Activated gamma-delta T cell treated with anti-CD3 and anti-CD28 coated beads, Interleukin-2, amount 50 U/mL, for 16 hours (primary cell): ENCODE measurements around the gene PRKAA1.
A peak's percentile ranks its signal among the peaks of the same experiment; 100 is the strongest.

Experiments used
- DNase-seq: peaks from one replicate; pipeline ENCODE4 v3.0.0-alpha.2; 2020; ENCODE audit warnings: low read depth

The PRKAA1 gene

DNA sequence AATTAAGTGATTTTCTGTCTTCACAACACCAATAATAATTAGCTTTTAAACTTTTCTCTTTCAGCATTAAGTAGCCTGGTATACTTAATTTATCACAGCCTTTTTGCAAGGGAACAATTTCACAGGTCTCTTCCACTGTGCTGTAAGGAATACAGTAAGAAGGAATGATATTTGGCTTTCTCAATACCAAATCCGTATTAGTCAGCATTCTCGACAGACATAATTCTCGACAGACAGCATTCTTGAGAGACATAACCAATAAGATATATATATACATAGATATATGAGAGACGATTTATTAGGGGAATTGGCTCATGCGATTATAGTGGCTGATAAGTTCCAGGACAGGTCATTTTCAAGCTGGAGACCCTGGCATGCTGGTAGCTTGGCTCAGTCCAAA is 18.0 kb downstream of the PRKAA1 start:
- no peak for DNase-seq

DNA sequence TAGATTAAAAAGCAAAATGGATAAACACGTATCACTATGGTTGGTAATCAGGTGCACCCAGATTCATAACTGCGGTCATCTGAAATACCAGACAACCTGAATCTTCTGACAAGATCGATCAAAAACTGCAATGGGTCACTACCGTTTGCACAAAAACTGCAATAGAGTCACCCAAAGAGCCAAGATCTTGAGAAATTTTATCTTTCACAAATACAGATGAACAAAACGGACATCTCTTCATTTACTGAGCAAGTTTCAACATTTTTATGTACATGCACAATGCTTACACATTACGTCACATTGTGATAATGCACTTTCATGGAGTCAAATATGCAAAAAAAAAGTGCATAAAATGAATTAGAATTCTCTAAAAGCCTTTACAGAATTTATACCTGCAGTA is 18.6 kb downstream of the PRKAA1 start:
- DNase-seq, result no peak

DNA sequence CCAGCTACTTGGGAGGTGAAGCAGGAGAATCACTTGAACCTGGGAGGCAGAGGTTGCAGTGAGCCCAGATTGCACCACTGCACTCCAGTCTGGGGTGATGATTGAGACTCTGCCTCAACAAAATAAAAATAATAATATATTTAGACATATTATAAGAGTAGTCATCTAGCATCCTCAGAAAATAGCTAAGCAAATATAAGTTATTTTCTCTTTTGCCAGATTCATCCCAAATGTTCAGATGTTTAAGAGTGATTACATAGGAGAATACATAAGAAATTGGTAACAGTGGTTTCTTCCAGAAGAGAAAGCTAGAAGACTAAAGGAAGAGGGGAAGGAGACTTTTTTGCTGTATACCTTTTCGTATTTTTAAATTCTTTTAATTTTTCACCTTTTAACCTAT is 20.0 kb downstream of the PRKAA1 start:
- no peak for DNase-seq

DNA sequence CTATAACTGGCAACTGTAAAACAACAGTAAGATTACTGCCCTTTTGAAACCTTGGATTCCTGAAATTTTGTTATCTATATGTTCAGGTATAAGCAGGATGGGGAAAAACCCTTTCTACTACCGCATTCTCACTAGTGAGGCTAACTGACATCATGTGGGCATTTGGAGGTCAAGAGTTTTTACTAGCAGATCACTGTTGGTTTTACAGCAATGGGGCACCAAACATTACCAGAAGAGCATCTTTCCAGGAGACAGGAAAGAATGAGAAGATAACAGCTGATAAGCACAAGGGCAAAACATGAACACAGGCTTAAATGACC is 21.6 kb downstream of the PRKAA1 start:
- DNase-seq, result no peak

DNA sequence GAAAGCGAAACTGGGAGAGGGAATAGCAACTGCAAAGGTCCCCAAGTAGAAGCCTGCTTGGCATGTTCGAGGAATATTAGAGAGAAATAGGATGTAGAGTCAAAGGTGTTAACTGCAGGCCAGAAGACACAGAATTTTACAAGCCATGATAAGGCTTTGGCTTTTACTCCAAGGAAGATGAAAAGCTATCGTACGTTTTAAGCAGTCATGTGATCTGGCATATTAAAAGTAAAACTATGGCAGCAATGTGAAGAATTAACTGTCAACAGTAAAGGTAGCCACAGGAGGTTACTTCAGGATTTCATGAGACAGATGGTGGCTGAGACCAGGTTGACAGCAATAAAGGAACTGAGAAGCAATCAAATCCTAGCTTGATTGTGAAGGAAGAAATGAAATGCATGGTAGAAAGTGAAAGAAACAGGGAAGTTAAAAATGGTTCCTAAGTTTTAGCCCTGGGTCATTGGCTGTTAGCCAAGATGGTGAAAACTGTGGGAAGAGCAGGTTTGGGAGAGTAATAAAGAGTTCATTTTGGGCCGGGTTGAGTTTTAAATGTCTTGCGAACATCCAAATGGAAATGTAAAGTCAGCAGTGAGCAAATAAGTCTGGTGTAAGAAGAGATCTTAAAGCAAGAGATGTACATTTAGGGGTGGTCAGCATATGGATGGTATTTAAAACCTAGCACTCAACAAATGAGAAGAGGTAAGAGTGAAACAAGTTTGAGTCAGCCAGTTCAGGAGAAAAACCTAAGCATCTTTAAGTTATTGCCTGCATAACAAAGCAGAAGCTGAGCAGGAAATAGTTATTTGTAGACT is 22.1 kb downstream of the PRKAA1 start:
- no peak for DNase-seq

DNA sequence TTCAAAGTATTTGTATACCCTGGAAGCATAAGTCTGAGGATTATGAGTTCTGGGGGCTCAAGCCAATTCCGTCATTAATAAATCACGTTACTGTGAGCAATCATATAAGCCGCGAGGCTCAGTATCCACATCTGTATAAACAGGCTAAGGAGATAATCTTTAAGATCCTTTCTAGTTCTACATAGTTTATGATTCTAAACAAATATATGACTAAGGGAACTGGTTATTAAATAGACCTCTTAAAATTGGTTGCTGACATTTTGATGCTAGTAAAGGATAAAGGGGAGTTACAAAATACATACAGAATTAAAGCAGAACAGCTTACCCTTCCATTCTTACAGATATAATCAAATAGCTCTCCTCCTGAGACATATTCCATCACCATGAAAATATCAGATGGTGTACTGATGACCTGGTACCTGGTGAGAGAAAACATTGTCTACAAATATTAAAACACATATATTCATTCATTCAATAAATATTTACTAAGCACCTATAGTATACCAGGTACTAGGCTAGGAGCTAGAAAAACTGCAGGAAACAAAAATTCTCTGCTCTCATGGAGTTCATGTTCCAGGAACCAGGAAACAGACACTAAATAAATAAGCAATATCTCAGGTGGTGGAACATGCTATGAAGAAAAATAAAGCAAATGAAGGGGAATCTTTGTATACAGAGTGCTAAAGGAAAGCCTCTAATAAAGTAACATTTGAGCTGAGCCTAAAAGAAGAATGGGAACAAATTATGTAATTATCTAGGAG is 22.9 kb downstream of the PRKAA1 start:
- DNase-seq, result no peak

DNA sequence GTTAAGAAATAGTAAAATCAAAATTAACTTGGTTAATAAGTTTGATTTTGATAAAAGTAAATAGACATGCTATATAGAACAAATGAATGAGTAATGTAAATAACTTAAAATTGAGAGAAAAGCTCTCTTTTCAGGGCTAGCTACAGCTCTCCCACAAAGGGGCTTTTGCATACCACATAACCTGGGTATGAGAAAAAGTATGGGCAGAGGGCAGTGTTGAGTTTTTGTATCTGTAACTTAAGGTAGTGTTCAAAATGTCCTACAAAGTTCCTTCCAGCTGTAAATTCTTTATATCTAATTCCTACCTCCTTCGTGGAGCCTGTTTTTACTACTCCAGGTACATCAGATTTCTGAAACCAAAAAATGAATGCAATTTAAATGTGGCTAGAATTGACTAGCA is 23.6 kb downstream of the PRKAA1 start:
- DNase-seq, result no peak

DNA sequence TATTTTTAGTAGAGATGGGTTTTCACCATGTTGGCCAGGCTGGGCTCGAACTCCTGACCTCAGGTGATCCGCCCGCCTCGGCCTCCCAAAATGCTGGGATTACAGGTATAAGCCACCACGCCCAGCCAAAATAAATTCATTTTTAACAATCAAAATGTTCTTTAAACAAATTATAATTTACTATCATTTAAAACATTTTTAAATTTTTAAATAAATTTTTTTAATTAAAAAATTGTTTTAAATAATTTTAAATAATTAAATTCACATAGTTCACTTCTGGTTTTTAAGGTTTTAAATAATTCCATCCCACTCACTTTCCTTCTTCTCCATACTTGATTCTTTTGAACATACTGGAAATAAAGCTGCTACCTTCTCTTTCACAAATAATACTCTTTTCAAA is 27.4 kb downstream of the PRKAA1 start:
- no peak for DNase-seq

DNA sequence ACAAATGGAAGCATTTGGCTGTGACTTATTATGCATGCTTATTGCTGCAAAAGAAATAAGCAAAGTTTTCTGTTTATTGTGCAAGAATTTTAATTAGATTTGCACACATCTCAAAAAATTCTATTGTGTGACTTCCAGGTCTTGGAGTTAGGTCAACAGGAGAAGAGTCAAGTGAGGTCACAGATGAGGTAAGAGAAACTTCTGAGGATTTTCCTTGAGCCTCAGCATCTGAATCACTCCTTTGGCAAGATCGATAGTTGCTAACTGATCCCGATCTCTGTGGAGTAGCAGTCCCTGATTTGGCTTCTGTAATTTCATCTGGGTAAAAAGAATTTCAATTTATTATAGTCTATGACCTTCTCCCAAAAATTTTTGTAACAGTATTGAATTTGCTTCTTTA is 35.5 kb downstream of the PRKAA1 start:
- DNase-seq, result no peak

DNA sequence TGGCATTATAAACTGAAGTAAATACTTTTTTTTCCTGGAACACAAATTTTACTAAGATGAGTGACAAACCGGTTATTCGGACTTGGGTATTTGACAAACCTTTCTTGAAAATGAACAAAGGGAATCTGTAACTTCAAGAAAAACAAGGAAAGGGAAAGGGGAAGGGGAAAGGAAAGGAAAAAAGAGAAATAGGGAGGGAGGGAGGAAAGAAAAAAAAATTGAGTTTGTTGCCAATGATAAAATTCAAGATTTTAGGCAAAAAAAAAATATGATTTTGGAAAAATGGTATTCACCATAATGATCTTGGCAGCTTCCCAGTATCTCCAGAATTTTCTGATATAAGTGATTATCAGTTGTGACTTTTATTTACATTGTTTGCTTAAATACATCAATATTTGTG is 40.8 kb downstream of the PRKAA1 start:
- no peak for DNase-seq

DNA sequence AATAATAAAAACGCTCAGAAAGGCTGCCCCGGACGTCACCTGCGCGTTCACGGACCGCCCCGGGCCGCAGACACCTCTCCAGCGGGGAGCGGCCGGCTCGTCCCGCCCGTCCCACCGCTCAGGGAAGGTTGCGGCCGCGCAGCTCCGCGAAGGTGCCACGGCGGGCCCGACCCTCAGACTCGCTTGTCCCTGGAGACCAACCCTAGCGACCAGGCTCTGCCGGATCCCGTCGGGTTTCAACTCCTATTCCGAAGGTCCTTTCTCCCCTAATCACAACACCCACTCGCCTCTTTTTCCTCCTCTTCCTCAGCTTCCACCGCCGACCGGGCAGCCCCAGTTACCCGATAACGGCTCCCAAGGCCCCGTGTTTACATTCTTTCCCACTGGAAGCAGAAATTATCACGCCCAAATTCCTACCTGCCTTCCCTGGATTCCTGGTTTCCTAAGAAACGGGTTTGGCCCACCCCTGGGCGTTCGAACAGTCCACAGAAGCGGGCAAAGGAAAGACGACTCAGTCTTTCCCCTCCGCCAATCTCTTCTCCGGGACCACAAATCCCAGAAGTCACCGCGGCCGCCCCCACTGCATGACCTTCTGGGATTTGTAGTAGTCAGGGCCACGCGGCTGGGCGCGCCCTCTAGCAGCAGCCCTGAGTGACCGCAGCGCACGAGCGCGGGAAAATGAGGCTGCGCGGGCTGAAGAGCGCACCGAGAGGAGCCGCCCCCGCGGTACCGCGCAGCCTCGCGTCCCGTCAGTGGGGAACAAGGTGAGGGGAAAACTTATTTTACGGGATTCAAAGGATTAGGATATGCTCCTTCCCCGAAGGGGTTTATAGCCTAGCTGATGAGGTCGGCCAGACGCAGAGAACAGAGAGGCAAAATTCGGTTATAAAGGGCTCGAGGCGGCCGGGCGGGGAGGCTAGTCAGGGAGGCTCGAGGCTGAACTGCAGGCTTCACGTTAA is 42.5 kb downstream of the PRKAA1 start, which contains the start of gene TTC33:
Gene TTC33 (minus strand): TSS at position 555 of the 959 bp plus-strand sequence. CDS start 8,943 bp downstream, outside the sequence.
- peak; percentile 94 for DNase-seq

DNA sequence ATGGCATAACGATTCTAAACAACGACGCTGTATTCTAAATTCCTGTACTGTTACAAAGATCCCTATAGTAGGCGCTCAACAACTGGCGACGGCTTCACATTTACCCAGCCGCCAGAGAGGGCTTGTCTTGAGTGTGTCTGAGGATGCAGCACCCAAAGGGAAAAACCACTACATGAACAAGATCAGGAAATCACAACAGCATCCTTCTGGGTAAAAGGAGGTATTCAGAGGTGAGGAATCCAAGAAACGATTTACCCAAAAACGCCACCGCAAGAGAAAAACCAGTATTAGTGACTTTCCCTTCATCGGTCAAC is 43.1 kb downstream of the PRKAA1 start:
- DNase-seq, result peak; percentile 38

DNA sequence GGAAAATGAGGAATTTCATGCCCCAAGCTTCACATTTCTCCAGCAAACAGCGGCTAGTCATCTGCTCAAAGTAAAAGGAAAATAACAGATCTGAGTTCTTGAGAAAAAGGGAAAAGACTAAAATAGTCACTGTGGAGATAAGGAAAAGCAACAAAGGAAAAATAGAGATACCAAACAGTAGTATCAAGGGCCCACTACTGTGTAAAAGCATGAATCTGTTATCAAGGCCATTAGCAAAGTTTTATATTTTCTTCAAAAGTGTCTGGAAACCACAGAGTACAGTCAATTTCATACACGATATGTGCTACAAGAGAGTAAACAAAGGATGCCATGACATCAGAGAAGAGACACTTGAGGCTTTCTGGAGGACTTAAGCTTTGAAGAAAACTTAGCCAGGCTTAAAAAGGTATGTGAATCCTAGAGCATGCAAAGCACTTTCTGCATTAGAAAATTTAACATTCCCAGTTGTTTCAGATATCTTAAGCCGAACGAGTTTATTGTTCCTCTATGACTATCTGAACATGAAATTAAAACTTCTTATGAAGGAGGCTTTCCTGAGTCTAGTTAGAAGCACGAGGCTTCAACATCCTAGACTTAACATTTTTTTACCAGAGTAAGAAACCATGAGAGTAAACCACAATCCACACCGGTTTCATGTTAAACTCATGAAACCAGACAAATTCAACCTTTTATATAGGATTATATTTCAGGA is 43.6 kb downstream of the PRKAA1 start:
- DNase-seq, result no peak

DNA sequence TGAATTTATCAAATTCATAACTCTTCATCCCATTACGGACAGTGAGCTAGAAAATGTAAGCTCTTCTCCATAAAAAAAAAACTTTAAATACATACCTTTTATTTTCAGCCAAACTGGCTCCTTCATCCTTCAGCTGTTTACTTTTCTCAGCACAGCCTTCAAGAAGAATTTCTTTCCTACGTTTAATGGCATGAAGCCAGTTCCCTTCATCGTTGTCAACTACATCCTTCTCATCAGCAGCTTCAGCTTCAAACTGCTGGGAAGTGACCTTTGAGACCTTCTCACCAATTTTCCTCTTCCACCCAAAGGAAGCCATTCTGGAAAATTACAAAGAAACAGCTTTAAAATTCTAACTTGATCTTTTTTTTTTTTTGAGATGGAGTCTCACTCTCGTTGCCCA is 51.5 kb downstream of the PRKAA1 start:
- no peak for DNase-seq

DNA sequence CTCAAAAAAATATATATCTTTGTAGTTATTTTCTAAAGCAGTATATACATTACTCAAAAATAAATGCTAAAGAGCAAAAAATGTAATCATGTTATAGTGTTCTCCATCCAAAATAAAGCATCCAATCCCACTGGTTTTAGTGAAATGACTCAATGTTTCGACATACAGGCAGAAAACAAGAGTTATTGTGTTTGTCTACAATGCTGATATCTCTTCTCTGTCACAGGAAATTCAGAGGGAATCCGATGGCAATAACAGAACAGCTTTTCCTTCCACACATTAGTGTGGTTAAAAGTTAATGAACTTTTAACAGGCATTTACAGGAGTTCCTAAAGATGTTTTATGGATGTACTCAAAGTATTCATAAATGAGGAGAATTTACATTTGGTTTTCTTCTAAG is 54.4 kb downstream of the PRKAA1 start:
- DNase-seq, result no peak

DNA sequence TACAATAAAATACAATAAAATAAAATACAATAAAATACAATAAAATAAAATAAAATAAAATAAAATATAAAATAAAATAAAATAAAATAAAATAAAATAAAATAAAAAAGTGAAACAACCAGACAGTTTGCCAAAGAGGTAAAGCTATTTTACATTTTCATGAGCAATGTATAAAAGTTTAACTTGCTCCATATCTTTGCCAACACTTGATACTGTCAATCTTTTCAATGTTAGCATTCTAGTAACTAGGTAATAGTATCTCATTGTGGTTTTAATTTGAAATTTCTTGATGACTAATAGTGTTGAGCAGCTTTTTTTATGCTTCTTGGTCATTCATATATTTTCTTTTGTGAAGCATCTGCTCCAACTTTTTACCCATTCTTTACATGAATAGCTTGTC is 59.7 kb downstream of the PRKAA1 start:
- no peak for DNase-seq

DNA sequence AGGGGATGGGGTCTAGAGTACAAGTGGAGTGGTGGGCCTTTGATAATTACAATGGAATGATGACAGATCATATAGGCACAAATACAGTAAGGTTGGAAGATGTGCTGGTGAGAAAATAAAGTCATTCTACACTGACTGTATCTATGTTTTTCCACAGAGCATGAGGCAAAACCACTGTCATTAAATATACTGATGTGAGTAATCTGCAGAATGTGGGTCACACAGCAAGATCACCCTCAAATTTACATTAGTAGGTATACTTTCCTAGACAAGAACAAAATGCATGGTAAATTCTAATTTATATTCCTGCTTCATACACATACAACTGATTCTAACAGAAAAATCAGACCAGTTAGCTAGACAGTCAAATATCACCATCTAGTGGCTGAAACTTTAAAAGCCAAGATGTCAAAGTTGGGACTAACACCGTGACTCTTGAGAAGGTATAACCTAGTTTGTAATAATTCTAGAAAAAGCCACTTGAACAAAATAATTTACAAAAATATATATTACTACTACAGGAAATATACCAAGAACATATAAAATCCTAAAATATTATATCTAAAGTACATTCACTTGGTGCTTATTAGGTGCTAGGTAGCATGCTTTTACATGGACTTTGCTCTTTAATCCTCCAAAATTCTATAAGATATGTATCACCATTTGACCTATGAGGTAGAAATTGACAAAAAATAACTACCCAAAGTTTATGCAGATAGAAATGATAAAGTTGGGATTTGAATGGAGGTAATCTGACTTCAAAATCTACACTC is 61.9 kb downstream of the PRKAA1 start:
- DNase-seq, result no peak

DNA sequence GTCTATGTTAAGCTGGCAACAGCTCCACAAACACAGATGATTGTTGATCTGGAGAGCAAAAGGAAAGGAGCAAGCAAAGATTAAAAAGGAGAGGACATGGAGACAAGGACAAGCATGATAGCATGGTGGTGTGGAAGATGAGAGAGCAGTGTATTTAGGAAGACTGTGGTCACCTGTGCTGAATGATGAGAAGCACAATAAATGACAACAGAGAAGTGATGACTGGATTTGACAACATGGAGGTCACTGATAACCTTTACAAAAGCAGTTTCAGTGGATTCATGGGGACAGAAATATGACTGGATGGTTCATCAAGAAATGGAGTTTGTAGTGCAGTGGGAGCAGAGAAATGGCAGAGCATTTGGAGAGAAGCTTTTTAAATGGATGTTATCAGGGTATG is 62.6 kb downstream of the PRKAA1 start:
- DNase-seq, result no peak

DNA sequence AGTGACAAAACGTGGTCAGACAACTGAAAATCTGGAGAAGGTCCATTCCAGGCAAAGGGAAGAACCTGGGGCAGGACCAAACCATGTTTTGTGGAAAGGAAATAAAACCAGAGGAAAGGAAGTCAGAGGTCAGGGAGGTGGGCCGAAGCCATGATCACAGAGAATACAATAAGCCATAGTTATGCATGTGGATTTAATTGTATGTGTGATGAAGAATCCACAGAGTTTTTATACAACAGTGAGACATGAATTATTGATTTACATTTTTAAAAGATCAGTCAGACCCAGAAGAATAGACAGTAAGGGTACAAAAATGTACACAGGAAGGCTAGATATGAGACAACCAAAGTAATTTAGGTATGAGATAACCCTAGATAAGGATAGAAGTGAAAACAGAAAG is 63.2 kb downstream of the PRKAA1 start:
- DNase-seq, result no peak

DNA sequence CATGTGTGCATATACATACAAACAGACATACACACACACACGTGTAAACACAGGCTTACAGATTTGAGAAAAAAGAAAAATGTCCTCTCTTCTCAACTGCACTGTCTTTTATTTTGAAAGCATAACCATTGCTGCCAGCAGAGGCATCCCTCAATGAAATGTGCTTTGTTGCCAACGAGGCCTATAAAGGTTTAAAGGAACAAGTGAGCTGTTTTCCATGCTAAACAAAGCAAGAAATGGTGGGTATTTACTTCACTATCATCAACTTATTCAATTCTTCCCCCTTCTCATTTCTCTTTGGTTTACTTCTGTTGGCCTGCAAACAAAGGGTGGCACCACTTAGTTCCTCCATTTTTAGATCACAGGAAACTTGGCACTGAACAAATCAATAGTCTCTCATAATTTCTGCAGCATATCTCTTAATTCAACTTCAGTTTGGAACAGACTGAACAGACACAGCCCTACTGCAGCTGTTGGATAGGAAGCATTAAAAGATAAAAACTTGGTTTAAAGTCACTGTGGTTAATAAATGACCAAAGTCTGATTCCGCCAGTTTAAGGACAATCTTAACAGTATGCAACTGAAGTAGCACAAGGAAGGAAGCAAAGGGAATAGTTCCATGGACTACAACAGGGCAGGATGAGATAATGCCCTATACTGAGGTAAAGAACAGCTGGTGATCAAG is 64.2 kb downstream of the PRKAA1 start:
- no peak for DNase-seq

DNA sequence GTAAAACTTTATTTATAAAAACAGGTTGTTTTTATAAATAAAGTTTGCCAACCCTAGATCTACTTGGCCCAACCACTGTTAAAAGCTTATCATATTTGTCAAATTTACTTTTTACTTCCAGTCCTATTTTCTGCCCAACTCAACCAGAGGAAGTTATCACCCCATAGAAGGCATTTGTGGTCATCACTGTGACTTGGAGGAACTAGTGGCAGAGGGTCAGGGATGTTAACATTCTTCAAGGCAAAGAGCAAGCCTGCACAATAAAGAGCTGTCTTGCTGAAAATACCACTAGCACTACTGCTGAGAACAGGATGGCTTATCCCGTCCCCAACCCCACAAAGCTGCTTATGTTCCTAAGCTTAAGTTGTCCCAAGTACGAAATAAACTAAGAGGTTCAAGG is 64.7 kb downstream of the PRKAA1 start:
- no peak for DNase-seq
